ENCODE results near the gene CYFIP2. TPM values are rescaled to one million over a fixed set of nuclear protein-coding genes. Genes with fewer than 3 reads are reported as not detected.

Gene CYFIP2
- total and polyA plus RNA-seq, 2 of the 13 experiments (the other 11 are each of a cell fraction or from before 2014, with no cell fraction given), result 22.6 to 30.3 TPM

- no peak for TF ChIP-seq JDP2 (CRISPR knock-in tag; IDR thresholded peaks at IDR 0.05; ENCODE audit: borderline replicate concordance)
- TF ChIP-seq ZFP36L1 (CRISPR knock-in tag; IDR thresholded peaks at IDR 0.05), result no peak
- no peak for TF ChIP-seq UBTF (CRISPR knock-in tag; IDR thresholded peaks at IDR 0.05)
- TF ChIP-seq BATF2 (CRISPR knock-in tag; IDR thresholded peaks at IDR 0.05), result no peak
- TF ChIP-seq BCLAF1 (IDR thresholded peaks at IDR 0.05), result no peak
- no peak for TF ChIP-seq FUBP1 (CRISPR knock-in tag; IDR thresholded peaks at IDR 0.05; ENCODE audit: borderline replicate concordance)
- TF ChIP-seq EED (CRISPR knock-in tag; IDR thresholded peaks at IDR 0.05), result no peak
- no peak for TF ChIP-seq ZNF775 (CRISPR knock-in tag; IDR thresholded peaks at IDR 0.05; ENCODE audit: borderline replicate concordance)
- TF ChIP-seq ZNF256 (CRISPR knock-in tag; conservative IDR thresholded peaks at IDR 0.05), result no peak
- TF ChIP-seq ATF1 (CRISPR knock-in tag; IDR thresholded peaks at IDR 0.05), result no peak
- TF ChIP-seq HNF4G (IDR thresholded peaks at IDR 0.05; ENCODE audit: borderline replicate concordance, low read depth, low read length), result peak; percentile 79
- TF ChIP-seq HNF4G (CRISPR knock-in tag; IDR thresholded peaks at IDR 0.05; ENCODE audit: borderline replicate concordance, low read depth), result no peak; the same call in 1 of the 2 replicates
- TF ChIP-seq ARNTL (CRISPR knock-in tag; IDR thresholded peaks at IDR 0.05), result no peak; the same call in 1 of the 2 replicates
- no peak for TF ChIP-seq HCFC1 (IDR thresholded peaks at IDR 0.05; ENCODE audit: low read depth, low read length)
- TF ChIP-seq SRSF9 (IDR thresholded peaks at IDR 0.05; ENCODE audit: borderline replicate concordance, insufficient read depth, low read depth, low read length, poor library complexity, severe bottlenecking), result no peak
- TF ChIP-seq ZBTB3 (CRISPR knock-in tag; IDR thresholded peaks at IDR 0.05; ENCODE audit: borderline replicate concordance, low read depth), result no peak
- no peak for TF ChIP-seq PITX1 (CRISPR knock-in tag; IDR thresholded peaks at IDR 0.05)
- TF ChIP-seq ZNF280B (CRISPR knock-in tag; IDR thresholded peaks at IDR 0.05; ENCODE audit: borderline replicate concordance), result no peak
- TF ChIP-seq TAF15 (IDR thresholded peaks at IDR 0.05; ENCODE audit: low read depth, low read length, poor library complexity, severe bottlenecking), result no peak
These were observed 22.7 kb downstream of the CYFIP2 start (continued) for GRCh38 chr5:157288405-157289163.
